Endodermal cell (in vitro differentiated cells): ENCODE data around the gene ISG20. TPM values are rescaled to one million over a fixed set of nuclear protein-coding genes. Genes with fewer than 3 reads are reported as not detected.

Experiments
- DNase-seq: peaks from one replicate; pipeline ENCODE4 v3.0.0-alpha.2; 2017
- H3K27ac ChIP-seq: 2 replicates; pipeline ENCODE4 v1.5.1; 2013; ENCODE audit warnings: mild to moderate bottlenecking, low read depth, low read length, moderate library complexity
- H3K27me3 ChIP-seq: 2 replicates; pipeline ENCODE4 v1.6.1; 2013; ENCODE audit warnings: mild to moderate bottlenecking, low read length, moderate library complexity; ENCODE audit not compliant: insufficient read depth, control insufficient read depth, poor library complexity, severe bottlenecking
- H3K36me3 ChIP-seq: 2 replicates; pipeline ENCODE4 v1.7.0; 2013; ENCODE audit warnings: mild to moderate bottlenecking, low read length, moderate library complexity; ENCODE audit not compliant: control insufficient read depth, insufficient read depth
- H3K4me1 ChIP-seq: one replicate; pipeline ENCODE4 v1.7.0; 2013; ENCODE audit warnings: low read length; ENCODE audit not compliant: control insufficient read depth, insufficient read depth
- H3K4me3 ChIP-seq: 2 replicates; pipeline ENCODE4 v1.5.1; 2013; ENCODE audit warnings: mild to moderate bottlenecking, low read length, moderate library complexity
- H3K9ac ChIP-seq: 2 replicates; pipeline ENCODE4 v1.6.1; 2013; ENCODE audit warnings: mild to moderate bottlenecking, low read length, moderate library complexity; ENCODE audit not compliant: poor library complexity, severe bottlenecking; ENCODE audit errors: extremely low read depth
- H3K9me3 ChIP-seq: 2 replicates; pipeline ENCODE4 v1.6.1; 2013; ENCODE audit warnings: mild to moderate bottlenecking, low read length, moderate library complexity; ENCODE audit not compliant: control insufficient read depth
- H3K27ac Mint-ChIP-seq: 2 replicates; pipeline ENCODE4 v1.8.0; 2020; ENCODE audit warnings: mixed read lengths
- H3K27me3 Mint-ChIP-seq: 2 replicates; pipeline ENCODE4 v1.8.0; 2021; ENCODE audit warnings: mild to moderate bottlenecking, mixed read lengths; ENCODE audit not compliant: insufficient read depth
- H3K36me3 Mint-ChIP-seq: 2 replicates; pipeline ENCODE4 v1.8.0; 2020; ENCODE audit warnings: low read depth, mixed read lengths
- H3K4me1 Mint-ChIP-seq: 2 replicates; pipeline ENCODE4 v1.8.0; 2020; ENCODE audit warnings: mixed read lengths
- H3K4me3 Mint-ChIP-seq: 2 replicates; pipeline ENCODE4 v1.8.0; 2020; ENCODE audit warnings: mild to moderate bottlenecking, moderate library complexity, mixed read lengths
- H3K9me3 Mint-ChIP-seq: 2 replicates; pipeline ENCODE4 v1.8.0; 2020; ENCODE audit warnings: mild to moderate bottlenecking, mixed read lengths
- WGBS, 2 experiments: methylation state at CpG; one replicate each; pipeline versions ENCODE4 v1.1.5 to v1.1.7; 2013; ENCODE audit warnings: missing lambda C conversion rate in 2 of 2, mixed read lengths in 1 of 2; ENCODE audit not compliant: insufficient coverage in 1 of 2, insufficient read length in 1 of 2; 5-methylcytosine and 5-hydroxymethylcytosine counted together
- total RNA-seq, 2 donors: library from RNA; stranded (reverse); fragmentation: NEBNext Ultra II Directional in 1 of 2; extraction: Animal tissue kit (Norgen Biotek cat#: 25700) in 1 of 2; gene quantifications; 2 replicates in 1 of 2; 3 replicates in 1 of 2; pipeline ENCODE4 v1.2.1, GENCODE V29; 2021
- TF ChIP-seq, protein P1 (sequence below): fragments of 200-600 bp; sonication (generic); conservative IDR thresholded peaks from 2 replicates; pipeline ENCODE4 v1.5.0; 2021; ENCODE audit warnings: antibody characterized with exemption, mild to moderate bottlenecking

The ISG20 gene
- total RNA-seq, 2 donors from 2014 or later: 9.3 to 11.4 TPM

- H3K4me3 ChIP-seq: no peak overlapping the region
- Mint-ChIP-seq H3K9me3 (no peaks in the 10 kb centered on the region), H3K4me1 (peaks cover 42% of the 10 kb centered on the region), H3K36me3 (peaks cover 30% of the 10 kb centered on the region), H3K27ac (no peak overlapping the region), H3K27me3 (peaks cover 50% of the 10 kb centered on the region), H3K4me3 (peak overlapping the region; percentile 55)
- TF ChIP-seq, protein P1, sequence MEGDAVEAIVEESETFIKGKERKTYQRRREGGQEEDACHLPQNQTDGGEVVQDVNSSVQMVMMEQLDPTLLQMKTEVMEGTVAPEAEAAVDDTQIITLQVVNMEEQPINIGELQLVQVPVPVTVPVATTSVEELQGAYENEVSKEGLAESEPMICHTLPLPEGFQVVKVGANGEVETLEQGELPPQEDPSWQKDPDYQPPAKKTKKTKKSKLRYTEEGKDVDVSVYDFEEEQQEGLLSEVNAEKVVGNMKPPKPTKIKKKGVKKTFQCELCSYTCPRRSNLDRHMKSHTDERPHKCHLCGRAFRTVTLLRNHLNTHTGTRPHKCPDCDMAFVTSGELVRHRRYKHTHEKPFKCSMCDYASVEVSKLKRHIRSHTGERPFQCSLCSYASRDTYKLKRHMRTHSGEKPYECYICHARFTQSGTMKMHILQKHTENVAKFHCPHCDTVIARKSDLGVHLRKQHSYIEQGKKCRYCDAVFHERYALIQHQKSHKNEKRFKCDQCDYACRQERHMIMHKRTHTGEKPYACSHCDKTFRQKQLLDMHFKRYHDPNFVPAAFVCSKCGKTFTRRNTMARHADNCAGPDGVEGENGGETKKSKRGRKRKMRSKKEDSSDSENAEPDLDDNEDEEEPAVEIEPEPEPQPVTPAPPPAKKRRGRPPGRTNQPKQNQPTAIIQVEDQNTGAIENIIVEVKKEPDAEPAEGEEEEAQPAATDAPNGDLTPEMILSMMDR: peak; percentile 53
- no peak for DNase-seq
- H3K9ac ChIP-seq: no peak overlapping the region
- no peaks in the 10 kb centered on the region for H3K9me3 ChIP-seq
- H3K27ac ChIP-seq: no peak overlapping the region
- peaks cover 36% of the 10 kb centered on the region for H3K27me3 ChIP-seq
- peaks cover 29% of the 10 kb centered on the region for H3K4me1 ChIP-seq
- peaks cover 74% of the 10 kb centered on the region for H3K36me3 ChIP-seq
- WGBS, 2 experiments: 19 to 37% methylated on average over 14 of the region's 14 CpGs
Measured at GRCh38 chr15:88603885-88604284, 34.9 kb upstream of the ISG20 start.

DNA sequence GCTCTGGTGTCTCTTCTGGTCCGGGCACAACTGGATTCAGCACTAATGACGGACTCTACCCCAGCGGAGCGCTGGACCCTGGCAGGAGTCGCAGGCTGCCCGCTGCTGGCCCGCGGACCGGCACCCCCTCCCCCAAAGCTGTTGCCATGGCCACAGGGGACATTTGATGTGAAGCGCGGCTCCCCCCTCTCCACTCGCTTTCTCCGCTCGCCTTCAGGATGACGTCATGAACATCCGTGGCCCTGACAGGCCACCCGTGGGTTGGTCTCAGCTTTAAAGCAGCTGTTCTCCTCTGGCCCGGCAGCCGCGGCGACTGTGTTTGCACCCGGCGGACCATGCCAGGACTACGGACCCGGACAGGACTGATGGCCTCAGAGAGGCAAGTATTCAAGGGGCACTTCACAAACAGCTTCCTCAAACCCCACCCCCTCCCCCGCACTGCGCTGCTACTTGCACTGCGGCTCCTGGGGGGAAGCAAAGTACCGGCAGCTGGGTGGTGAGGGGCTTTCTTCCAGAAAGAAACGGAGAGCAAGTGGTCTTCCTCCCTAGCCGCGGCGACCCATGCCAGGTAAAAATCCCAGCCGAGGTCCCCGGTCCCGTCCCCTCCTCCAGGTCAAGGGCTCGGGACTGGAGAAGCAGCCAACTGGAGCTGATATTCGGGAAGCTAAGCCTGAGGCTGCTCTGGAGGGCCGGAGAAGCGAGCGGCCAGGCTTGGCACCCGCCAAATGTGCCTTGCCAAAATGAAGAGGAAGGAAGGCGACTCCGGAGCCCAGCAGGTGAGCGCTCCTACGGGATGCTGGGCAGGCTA, 34.2 kb upstream of the ISG20 start:
- H3K4me3 Mint-ChIP-seq: peak overlapping the region; percentile 55
- peaks cover 41% of the 10 kb centered on the region for H3K4me1 Mint-ChIP-seq
- peaks cover 26% of the 10 kb centered on the region for H3K4me1 ChIP-seq
- H3K4me3 ChIP-seq: no peak overlapping the region
- H3K27me3 Mint-ChIP-seq: peaks cover 52% of the 10 kb centered on the region
- peaks cover 80% of the 10 kb centered on the region for H3K36me3 ChIP-seq
- no peak overlapping the region for H3K27ac ChIP-seq
- peaks cover 36% of the 10 kb centered on the region for H3K27me3 ChIP-seq
- TF ChIP-seq, protein P1: no peak
- H3K9me3 Mint-ChIP-seq: no peaks in the 10 kb centered on the region
- peaks cover 35% of the 10 kb centered on the region for H3K36me3 Mint-ChIP-seq
- 7 to 30% methylated on average over 12 to 46 of the region's 46 CpGs for WGBS, 2 experiments
- H3K9me3 ChIP-seq: no peaks in the 10 kb centered on the region
- H3K27ac Mint-ChIP-seq: no peak overlapping the region
- H3K9ac ChIP-seq: no peak overlapping the region
- peak; percentile 78 for DNase-seq

GRCh38 chr15:88605189-88606069, 33.4 kb upstream of the ISG20 start:
- Histone ChIP-seq H3K4me3 (no peak overlapping the region), H3K4me1 (peaks cover 28% of the 10 kb centered on the region), H3K27me3 (peaks cover 36% of the 10 kb centered on the region), H3K27ac (no peak overlapping the region), H3K36me3 (peaks cover 84% of the 10 kb centered on the region), H3K9ac (no peak overlapping the region), H3K9me3 (no peaks in the 10 kb centered on the region)
- peaks cover 37% of the 10 kb centered on the region for H3K36me3 Mint-ChIP-seq
- H3K9me3 Mint-ChIP-seq: no peaks in the 10 kb centered on the region
- peaks cover 39% of the 10 kb centered on the region for H3K4me1 Mint-ChIP-seq
- peaks cover 52% of the 10 kb centered on the region for H3K27me3 Mint-ChIP-seq
- 23 to 28% methylated on average over 35 to 58 of the region's 58 CpGs for WGBS, 2 experiments
- TF ChIP-seq, protein P1: no peak
- DNase-seq: peak; percentile 95
- no peak overlapping the region for H3K27ac Mint-ChIP-seq
- peak overlapping the region; percentile 55 for H3K4me3 Mint-ChIP-seq
